Measurements from ENCODE around the gene HS3ST6.

- no peak for TF ChIP-seq RFX5 (IDR thresholded peaks at IDR 0.05; ENCODE audit: low read length)
- no peak for TF ChIP-seq RCOR1 (IDR thresholded peaks at IDR 0.05; ENCODE audit: low read length)
- TF ChIP-seq, protein P1, sequence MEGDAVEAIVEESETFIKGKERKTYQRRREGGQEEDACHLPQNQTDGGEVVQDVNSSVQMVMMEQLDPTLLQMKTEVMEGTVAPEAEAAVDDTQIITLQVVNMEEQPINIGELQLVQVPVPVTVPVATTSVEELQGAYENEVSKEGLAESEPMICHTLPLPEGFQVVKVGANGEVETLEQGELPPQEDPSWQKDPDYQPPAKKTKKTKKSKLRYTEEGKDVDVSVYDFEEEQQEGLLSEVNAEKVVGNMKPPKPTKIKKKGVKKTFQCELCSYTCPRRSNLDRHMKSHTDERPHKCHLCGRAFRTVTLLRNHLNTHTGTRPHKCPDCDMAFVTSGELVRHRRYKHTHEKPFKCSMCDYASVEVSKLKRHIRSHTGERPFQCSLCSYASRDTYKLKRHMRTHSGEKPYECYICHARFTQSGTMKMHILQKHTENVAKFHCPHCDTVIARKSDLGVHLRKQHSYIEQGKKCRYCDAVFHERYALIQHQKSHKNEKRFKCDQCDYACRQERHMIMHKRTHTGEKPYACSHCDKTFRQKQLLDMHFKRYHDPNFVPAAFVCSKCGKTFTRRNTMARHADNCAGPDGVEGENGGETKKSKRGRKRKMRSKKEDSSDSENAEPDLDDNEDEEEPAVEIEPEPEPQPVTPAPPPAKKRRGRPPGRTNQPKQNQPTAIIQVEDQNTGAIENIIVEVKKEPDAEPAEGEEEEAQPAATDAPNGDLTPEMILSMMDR (IDR thresholded peaks at IDR 0.05) = no peak
- no peak for TF ChIP-seq SIN3A (IDR thresholded peaks at IDR 0.05; ENCODE audit: borderline replicate concordance, low read depth, low read length)
- no peak for TF ChIP-seq RXRA (IDR thresholded peaks at IDR 0.05; ENCODE audit: borderline replicate concordance, low read depth)
- TF ChIP-seq, protein P2, sequence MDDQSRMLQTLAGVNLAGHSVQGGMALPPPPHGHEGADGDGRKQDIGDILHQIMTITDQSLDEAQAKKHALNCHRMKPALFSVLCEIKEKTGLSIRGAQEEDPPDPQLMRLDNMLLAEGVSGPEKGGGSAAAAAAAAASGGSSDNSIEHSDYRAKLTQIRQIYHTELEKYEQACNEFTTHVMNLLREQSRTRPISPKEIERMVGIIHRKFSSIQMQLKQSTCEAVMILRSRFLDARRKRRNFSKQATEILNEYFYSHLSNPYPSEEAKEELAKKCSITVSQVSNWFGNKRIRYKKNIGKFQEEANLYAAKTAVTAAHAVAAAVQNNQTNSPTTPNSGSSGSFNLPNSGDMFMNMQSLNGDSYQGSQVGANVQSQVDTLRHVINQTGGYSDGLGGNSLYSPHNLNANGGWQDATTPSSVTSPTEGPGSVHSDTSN (IDR thresholded peaks at IDR 0.05) = no peak
Measured at GRCh38 chr16:1965396-1966001, 47.3 kb upstream of the HS3ST6 start.

All from SK-N-SH (cell line).